Measurements from ENCODE around the gene STEAP1B. TPM values are rescaled to one million over a fixed set of nuclear protein-coding genes. Genes with fewer than 3 reads are reported as not detected.

STEAP1B gene
- total RNA-seq, 1 donor from 2014 or later, result 1.4 TPM

DNA sequence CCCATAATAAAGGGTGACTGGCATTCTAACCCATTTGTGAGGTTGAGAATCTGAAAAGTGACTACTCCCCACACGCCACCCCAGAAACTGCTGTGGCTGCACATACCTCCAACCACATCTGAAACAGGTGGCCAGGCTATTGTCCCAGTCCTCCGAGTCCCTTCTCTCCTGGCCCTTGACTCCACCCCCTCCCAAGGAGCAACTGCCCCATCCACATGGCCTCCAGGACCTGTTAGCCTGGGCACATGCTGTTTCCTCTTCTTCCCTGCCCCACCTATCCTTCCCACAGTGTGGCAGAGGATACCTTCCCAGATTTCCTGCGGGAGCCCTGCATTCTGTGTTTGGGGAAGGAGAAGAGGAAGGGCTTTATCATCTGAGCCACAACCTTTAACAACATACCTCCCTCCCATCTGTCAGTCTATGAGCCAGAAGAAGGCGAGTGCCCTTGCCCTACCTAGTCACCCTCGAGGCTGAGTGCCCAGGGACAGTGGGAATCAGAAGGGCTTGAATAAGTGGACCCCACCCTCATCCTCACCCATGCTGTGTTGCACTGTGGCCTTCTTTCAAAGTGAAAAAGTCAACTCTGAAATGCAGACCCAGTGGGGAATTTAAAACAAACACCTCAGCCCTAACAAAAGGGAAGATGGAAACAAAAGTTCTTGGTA is 11.9 kb downstream of the STEAP1B start:
- Mint-ChIP-seq H3K9me3 (ENCODE audit: unreplicated experiment) (no peaks in the 10 kb centered on the region), H3K36me3 (ENCODE audit: unreplicated experiment) (no peaks in the 10 kb centered on the region), H3K27ac (ENCODE audit: unreplicated experiment) (no peak overlapping the region), H3K4me3 (ENCODE audit: unreplicated experiment) (no peak overlapping the region), H3K4me1 (ENCODE audit: unreplicated experiment) (peaks cover 2% of the 10 kb centered on the region), H3K27me3 (ENCODE audit: unreplicated experiment) (no peaks in the 10 kb centered on the region)
- DNase-seq (ENCODE audit: extremely low spot score, unreplicated experiment), result no peak
- TF ChIP-seq, protein P1, sequence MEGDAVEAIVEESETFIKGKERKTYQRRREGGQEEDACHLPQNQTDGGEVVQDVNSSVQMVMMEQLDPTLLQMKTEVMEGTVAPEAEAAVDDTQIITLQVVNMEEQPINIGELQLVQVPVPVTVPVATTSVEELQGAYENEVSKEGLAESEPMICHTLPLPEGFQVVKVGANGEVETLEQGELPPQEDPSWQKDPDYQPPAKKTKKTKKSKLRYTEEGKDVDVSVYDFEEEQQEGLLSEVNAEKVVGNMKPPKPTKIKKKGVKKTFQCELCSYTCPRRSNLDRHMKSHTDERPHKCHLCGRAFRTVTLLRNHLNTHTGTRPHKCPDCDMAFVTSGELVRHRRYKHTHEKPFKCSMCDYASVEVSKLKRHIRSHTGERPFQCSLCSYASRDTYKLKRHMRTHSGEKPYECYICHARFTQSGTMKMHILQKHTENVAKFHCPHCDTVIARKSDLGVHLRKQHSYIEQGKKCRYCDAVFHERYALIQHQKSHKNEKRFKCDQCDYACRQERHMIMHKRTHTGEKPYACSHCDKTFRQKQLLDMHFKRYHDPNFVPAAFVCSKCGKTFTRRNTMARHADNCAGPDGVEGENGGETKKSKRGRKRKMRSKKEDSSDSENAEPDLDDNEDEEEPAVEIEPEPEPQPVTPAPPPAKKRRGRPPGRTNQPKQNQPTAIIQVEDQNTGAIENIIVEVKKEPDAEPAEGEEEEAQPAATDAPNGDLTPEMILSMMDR (IDR thresholded peaks at IDR 0.05), result no peak

DNA sequence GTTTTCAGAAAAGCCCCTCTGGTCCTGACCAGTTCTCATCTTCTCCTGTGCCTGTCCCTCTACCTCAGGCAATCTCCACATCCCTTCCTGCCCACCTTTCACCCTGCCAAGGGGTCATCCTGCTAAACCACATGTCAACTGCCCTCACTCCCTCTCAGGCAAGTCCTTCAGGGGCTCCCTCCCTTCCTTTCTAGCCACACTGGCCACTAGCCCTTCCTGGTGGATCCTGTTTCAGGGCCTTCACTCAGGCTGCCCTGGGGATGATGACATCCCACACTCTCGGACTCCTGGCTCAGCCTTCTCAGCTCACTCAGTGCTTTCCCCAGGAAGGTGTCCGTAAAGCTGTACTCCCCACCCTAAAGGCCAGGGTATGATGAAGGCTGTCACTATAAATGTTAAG is 13.4 kb downstream of the STEAP1B start:
- TF ChIP-seq, protein P1 (IDR thresholded peaks at IDR 0.05), result no peak
- H3K36me3 Mint-ChIP-seq (ENCODE audit: unreplicated experiment), result no peaks in the 10 kb centered on the region
- H3K4me3 Mint-ChIP-seq (ENCODE audit: unreplicated experiment), result no peak overlapping the region
- no peaks in the 10 kb centered on the region for H3K9me3 Mint-ChIP-seq (ENCODE audit: unreplicated experiment)
- H3K27me3 Mint-ChIP-seq (ENCODE audit: unreplicated experiment), result no peaks in the 10 kb centered on the region
- no peak overlapping the region for H3K27ac Mint-ChIP-seq (ENCODE audit: unreplicated experiment)
- no peak for DNase-seq (ENCODE audit: extremely low spot score, unreplicated experiment)
- H3K4me1 Mint-ChIP-seq (ENCODE audit: unreplicated experiment), result peaks cover 6% of the 10 kb centered on the region

GRCh38 chr7:22485189-22485588 is 14.8 kb downstream of the STEAP1B start:
- no peak overlapping the region for H3K27ac Mint-ChIP-seq (ENCODE audit: unreplicated experiment)
- H3K9me3 Mint-ChIP-seq (ENCODE audit: unreplicated experiment), result no peaks in the 10 kb centered on the region
- no peak overlapping the region for H3K4me3 Mint-ChIP-seq (ENCODE audit: unreplicated experiment)
- no peak for DNase-seq (ENCODE audit: extremely low spot score, unreplicated experiment)
- H3K27me3 Mint-ChIP-seq (ENCODE audit: unreplicated experiment), result no peaks in the 10 kb centered on the region
- no peaks in the 10 kb centered on the region for H3K36me3 Mint-ChIP-seq (ENCODE audit: unreplicated experiment)
- TF ChIP-seq, protein P1 (IDR thresholded peaks at IDR 0.05), result no peak
- H3K4me1 Mint-ChIP-seq (ENCODE audit: unreplicated experiment), result peaks cover 6% of the 10 kb centered on the region

GRCh38 chr7:22482503-22482902 is 17.5 kb downstream of the STEAP1B start:
- peaks cover 6% of the 10 kb centered on the region for H3K4me1 Mint-ChIP-seq (ENCODE audit: unreplicated experiment)
- no peak overlapping the region for H3K4me3 Mint-ChIP-seq (ENCODE audit: unreplicated experiment)
- H3K36me3 Mint-ChIP-seq (ENCODE audit: unreplicated experiment), result no peaks in the 10 kb centered on the region
- H3K9me3 Mint-ChIP-seq (ENCODE audit: unreplicated experiment), result no peaks in the 10 kb centered on the region
- no peak overlapping the region for H3K27ac Mint-ChIP-seq (ENCODE audit: unreplicated experiment)
- no peak for DNase-seq (ENCODE audit: extremely low spot score, unreplicated experiment)
- H3K27me3 Mint-ChIP-seq (ENCODE audit: unreplicated experiment), result no peaks in the 10 kb centered on the region
- TF ChIP-seq, protein P1 (IDR thresholded peaks at IDR 0.05), result no peak

- TF ChIP-seq, protein P1 (IDR thresholded peaks at IDR 0.05), result no peak
- Mint-ChIP-seq H3K27me3 (ENCODE audit: unreplicated experiment) (no peaks in the 10 kb centered on the region), H3K36me3 (ENCODE audit: unreplicated experiment) (no peaks in the 10 kb centered on the region), H3K4me1 (ENCODE audit: unreplicated experiment) (peaks cover 6% of the 10 kb centered on the region), H3K9me3 (ENCODE audit: unreplicated experiment) (no peaks in the 10 kb centered on the region), H3K27ac (ENCODE audit: unreplicated experiment) (no peak overlapping the region), H3K4me3 (ENCODE audit: unreplicated experiment) (no peak overlapping the region)
- no peak for DNase-seq (ENCODE audit: extremely low spot score, unreplicated experiment)
Measured at GRCh38 chr7:22481726-22482125, 18.3 kb downstream of the STEAP1B start.

Data from osteocyte (in vitro differentiated cells).